ENCODE results near the gene HAPLN2.
"Not testable (repeated sequence)": the region's sequence is repeated elsewhere in the genome, so short reads cannot be mapped to it uniquely, and the experiment has no call there.

Gene HAPLN2

GRCh38 chr1:156599811-156600210, 19.4 kb upstream of the HAPLN2 start:
- TF ChIP-seq CTCF (IDR thresholded peaks at IDR 0.05; ENCODE audit: low read depth, low read length), result 0 out of 2 replicates have a peak, but pooled peaks have one; percentile 7
- Histone ChIP-seq H3K27me3 (ENCODE audit: insufficient read depth, low read depth, severe bottlenecking) (no peaks in the 10 kb centered on the region), H3K36me3 (peaks cover 48% of the 10 kb centered on the region), H3K4me3 (ENCODE audit: low read depth, low read length) (no peak overlapping the region), H3K27ac (no peak overlapping the region), H3K9me3 (ENCODE audit: severe bottlenecking) (no peaks in the 10 kb centered on the region)
- DNase-seq, result no peak

- Histone ChIP-seq H3K4me3 (ENCODE audit: low read depth, low read length) (peak overlapping the region; percentile 87), H3K27me3 (ENCODE audit: insufficient read depth, low read depth, severe bottlenecking) (no peaks in the 10 kb centered on the region), H3K36me3 (peaks cover 39% of the 10 kb centered on the region), H3K27ac (peak overlapping the region; percentile 71), H3K9me3 (ENCODE audit: severe bottlenecking) (no peaks in the 10 kb centered on the region)
- DNase-seq, result no peak
- no peak for TF ChIP-seq CTCF (IDR thresholded peaks at IDR 0.05; ENCODE audit: low read depth, low read length)
These were observed 18.5 kb upstream of the HAPLN2 start for GRCh38 chr1:156600733-156601121.

- DNase-seq, result peak; percentile 86
- TF ChIP-seq CTCF (IDR thresholded peaks at IDR 0.05; ENCODE audit: low read depth, low read length), result no peak
- H3K27ac ChIP-seq, result peak within 1 kb of the TSS; percentile 71
- no peaks in the 10 kb centered on the region for H3K27me3 ChIP-seq (ENCODE audit: insufficient read depth, low read depth, severe bottlenecking)
- H3K4me3 ChIP-seq (ENCODE audit: low read depth, low read length), result peak within 1 kb of the TSS; percentile 87
- peaks cover 33% of the 10 kb centered on the region for H3K36me3 ChIP-seq
- no peaks in the 10 kb centered on the region for H3K9me3 ChIP-seq (ENCODE audit: severe bottlenecking)
These were observed 17.9 kb upstream of the HAPLN2 start, which contains the start of gene GPATCH4 for GRCh38 chr1:156601122-156601830. TSS of gene GPATCH4 (minus strand) at chr1:156601479.

GRCh38 chr1:156601892-156602291, 17.3 kb upstream of the HAPLN2 start:
- Histone ChIP-seq H3K27me3 (ENCODE audit: insufficient read depth, low read depth, severe bottlenecking) (no peaks in the 10 kb centered on the region), H3K9me3 (ENCODE audit: severe bottlenecking) (no peaks in the 10 kb centered on the region), H3K4me3 (ENCODE audit: low read depth, low read length) (peak overlapping the region; percentile 87), H3K36me3 (peaks cover 27% of the 10 kb centered on the region), H3K27ac (peak overlapping the region; percentile 71)
- no peak for TF ChIP-seq CTCF (IDR thresholded peaks at IDR 0.05; ENCODE audit: low read depth, low read length)
- DNase-seq, result no peak

GRCh38 chr1:156602557-156602993, 16.6 kb upstream of the HAPLN2 start:
- Histone ChIP-seq H3K4me3 (ENCODE audit: low read depth, low read length) (no peak overlapping the region), H3K27me3 (ENCODE audit: insufficient read depth, low read depth, severe bottlenecking) (no peaks in the 10 kb centered on the region), H3K9me3 (ENCODE audit: severe bottlenecking) (no peaks in the 10 kb centered on the region), H3K36me3 (peaks cover 20% of the 10 kb centered on the region), H3K27ac (no peak overlapping the region)
- no peak for DNase-seq
- TF ChIP-seq CTCF (IDR thresholded peaks at IDR 0.05; ENCODE audit: low read depth, low read length), result peak; percentile 65

- H3K9me3 ChIP-seq (ENCODE audit: severe bottlenecking); H3K4me3 ChIP-seq (ENCODE audit: low read depth, low read length); DNase-seq; H3K27ac ChIP-seq; H3K36me3 ChIP-seq; H3K27me3 ChIP-seq (ENCODE audit: insufficient read depth, low read depth, severe bottlenecking): not testable (repeated sequence)
These were observed 11.9 kb upstream of the HAPLN2 start for GRCh38 chr1:156607344-156607743.

Measured in WERI-Rb-1 (cell line).